GM13977 (cell line): Measurements from ENCODE around the gene CCDC116.

ENCODE experiments used
- DNase-seq: peaks from one replicate; pipeline ENCODE4 v3.0.0; 2012; ENCODE audit warnings: low spot score
- CTCF ChIP-seq: IDR thresholded peaks from 2 replicates; pipeline ENCODE4 v1.5.1; 2012; ENCODE audit warnings: mild to moderate bottlenecking, control low read depth; ENCODE audit not compliant: insufficient read depth; ENCODE audit errors: extremely low read depth, missing control alignments
- in situ Hi-C: fragments of 300-500 bp; cut with MboI; formaldehyde crosslinking; loops from one replicate; pipeline ENCODE4 v1.12.0; 2022; ENCODE audit warnings: low sequenced_read_pairs, low pct_unique_long_range_greater_than_20kb, mixed read lengths, inconsistent platforms; ENCODE audit not compliant: unreplicated experiment

Gene CCDC116

GRCh38 chr22:21663738-21664137 lies 31.2 kb downstream of the CCDC116 start:
- in situ Hi-C loops, result no loop called here
- no peak for DNase-seq
- no peak for TF ChIP-seq CTCF

- no peak for TF ChIP-seq CTCF
- no peak for DNase-seq
- in situ Hi-C loops, result no loop called here
Observed at GRCh38 chr22:21665047-21665851, 32.7 kb downstream of the CCDC116 start.

- in situ Hi-C loops, result no loop called here
- no peak for DNase-seq
Observed at GRCh38 chr22:21666786-21667185, 34.2 kb downstream of the CCDC116 start.

GRCh38 chr22:21669026-21669425 lies 36.5 kb downstream of the CCDC116 start:
- DNase-seq, result no peak
- no peak for TF ChIP-seq CTCF
- in situ Hi-C loops, result no loop called here

More at GRCh38 chr22:21666786-21667185, 34.2 kb downstream of the CCDC116 start:
- TF ChIP-seq CTCF, result no peak

- in situ Hi-C loops, result no loop called here
- no peak for DNase-seq
- no peak for TF ChIP-seq CTCF
Observed at GRCh38 chr22:21672107-21672629, 39.6 kb downstream of the CCDC116 start.

- no peak for TF ChIP-seq CTCF
- in situ Hi-C loops, result no loop called here
- no peak for DNase-seq
Observed at GRCh38 chr22:21673534-21674321, 41.2 kb downstream of the CCDC116 start.
